ENCODE results near the gene VTI1A.

- no peak for TF ChIP-seq CTCF (IDR thresholded peaks at IDR 0.05)
- TF ChIP-seq POLR2A (IDR thresholded peaks at IDR 0.05): no peak
These were observed 412.8 kb downstream of the VTI1A start for GRCh38 chr10:112859793-112860192.

Measured in uterus (tissue), 2 donors.